Activated naive CD4-positive, alpha-beta T cell treated with anti-CD3 and anti-CD28 coated beads, Interleukin-2, amount 50 U/mL, for 16 hours (primary cell): ENCODE data around the gene OR6C70.
"Not testable (repeated sequence)": the region's sequence is repeated elsewhere in the genome, so short reads cannot be mapped to it uniquely, and the experiment has no call there.

Experiments used
- DNase-seq: peaks from one replicate; pipeline ENCODE4 v3.0.0-alpha.2; 2020

The OR6C70 gene

GRCh38 chr12:55470088-55470829 is at the start of gene OR6C70:
OR6C70 (minus strand) TSS chr12:55470138; CDS start chr12:55470138, 0 bp downstream.
- no peak for DNase-seq

GRCh38 chr12:55516391-55516790 is 46.5 kb upstream of the OR6C70 start:
- DNase-seq, result no peak

- DNase-seq, result no peak
These were observed 45.8 kb upstream of the OR6C70 start for GRCh38 chr12:55515696-55516095.

GRCh38 chr12:55501601-55502000 is 31.7 kb upstream of the OR6C70 start:
- no peak for DNase-seq

- DNase-seq, result no peak
These were observed 29.9 kb upstream of the OR6C70 start for GRCh38 chr12:55499810-55500252.

- no peak for DNase-seq
These were observed 29.3 kb upstream of the OR6C70 start for GRCh38 chr12:55499231-55499630.

- no peak for DNase-seq
These were observed 25.6 kb upstream of the OR6C70 start for GRCh38 chr12:55495490-55495889.

- no peak for DNase-seq
These were observed 22.1 kb upstream of the OR6C70 start, which contains the start of gene OR6C68 for GRCh38 chr12:55492078-55492477. OR6C68 (plus strand) TSS chr12:55492378; CDS start chr12:55492378, 0 bp downstream.

- DNase-seq, result not testable (repeated sequence)
These were observed 14.3 kb upstream of the OR6C70 start for GRCh38 chr12:55484284-55484683.

- DNase-seq, result not testable (repeated sequence)
These were observed 9.2 kb upstream of the OR6C70 start for GRCh38 chr12:55479136-55479535.

- no peak for DNase-seq
These were observed 2.3 kb upstream of the OR6C70 start for GRCh38 chr12:55472264-55472663.

- no peak for DNase-seq
These were observed 647 bp downstream of the OR6C70 start for GRCh38 chr12:55469291-55469690.

- no peak for DNase-seq
These were observed 2.1 kb downstream of the OR6C70 start for GRCh38 chr12:55467836-55468235.

- DNase-seq, result not testable (repeated sequence)
These were observed 5.0 kb downstream of the OR6C70 start for GRCh38 chr12:55464926-55465325.

- DNase-seq, result no peak
These were observed 21.1 kb downstream of the OR6C70 start for GRCh38 chr12:55448825-55449224.

- DNase-seq, result no peak
These were observed 23.6 kb downstream of the OR6C70 start for GRCh38 chr12:55446326-55446725.

- no peak for DNase-seq
These were observed 24.6 kb downstream of the OR6C70 start for GRCh38 chr12:55445357-55445756.

GRCh38 chr12:55443776-55444175 is 26.2 kb downstream of the OR6C70 start, which contains the start of gene OR6C2:
OR6C2 (plus strand) TSS chr12:55444076; CDS start chr12:55452214, 8,138 bp downstream.
- no peak for DNase-seq

- not testable (repeated sequence) for DNase-seq
These were observed 28.7 kb downstream of the OR6C70 start for GRCh38 chr12:55441233-55441632.

- DNase-seq, result no peak
These were observed 41.4 kb downstream of the OR6C70 start for GRCh38 chr12:55428331-55429243.

- DNase-seq, result no peak
These were observed 44.0 kb downstream of the OR6C70 start, which contains the start of gene OR6C76 for GRCh38 chr12:55425954-55426353. OR6C76 (plus strand) TSS chr12:55426254; CDS start chr12:55426254, 0 bp downstream.

- DNase-seq, result no peak
These were observed 49.5 kb downstream of the OR6C70 start for GRCh38 chr12:55420307-55420962.
